ENCODE results near the gene NLRP6.
"Not testable (repeated sequence)": the region's sequence is repeated elsewhere in the genome, so short reads cannot be mapped to it uniquely, and the experiment has no call there.

Gene NLRP6

DNA sequence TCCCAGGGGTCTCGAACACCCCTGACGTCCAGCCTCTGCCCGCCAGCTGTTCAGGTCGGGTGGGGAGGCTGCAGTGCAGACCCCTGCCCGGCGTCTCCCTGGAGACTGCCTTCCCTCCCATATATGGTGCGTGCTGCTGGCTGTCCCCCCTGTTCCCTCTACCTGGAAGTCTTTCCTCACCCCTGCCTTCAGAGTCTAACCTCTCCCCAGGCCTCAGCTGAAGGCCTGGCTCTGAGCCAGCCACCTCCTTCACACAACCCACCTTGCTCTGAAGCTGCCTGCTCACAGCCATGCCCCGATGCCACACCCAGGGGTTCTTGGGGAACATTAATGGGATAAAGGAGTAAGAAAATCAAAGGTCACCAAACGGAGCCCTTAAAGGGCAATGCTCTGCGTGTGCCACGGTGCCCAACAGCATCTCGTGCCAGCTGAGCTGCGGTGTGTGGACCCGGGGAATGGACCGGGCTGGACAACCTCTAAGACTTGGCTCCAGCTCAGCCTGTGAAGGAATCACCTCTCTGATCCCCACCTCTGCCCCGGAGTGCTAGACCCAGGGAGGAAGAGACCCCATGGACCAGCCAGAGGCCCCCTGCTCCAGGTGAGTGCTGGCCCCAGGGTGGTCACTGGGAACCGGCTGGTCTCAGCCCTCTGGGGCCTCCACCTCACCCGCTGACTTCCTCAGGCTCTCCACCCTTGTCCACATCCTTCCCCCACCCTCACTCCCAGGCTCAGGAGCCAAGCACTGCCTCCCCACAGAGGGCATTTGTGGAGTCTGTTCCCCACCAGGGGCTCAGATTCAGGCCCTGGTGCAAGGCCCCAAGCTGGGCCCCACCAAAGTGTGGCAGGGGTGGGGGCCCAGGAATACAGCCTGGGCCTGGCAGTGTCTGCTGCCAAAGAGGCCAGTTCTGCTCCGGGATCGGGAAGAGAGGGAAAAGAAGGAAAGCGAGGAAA is at the start of gene NLRP6:
Gene NLRP6, plus strand, starts transcription at position 407 of the 951 bp plus-strand sequence. Its CDS starts 163 bp downstream, at position 570.
- no peak for DNase-seq (ENCODE audit: low read depth)

DNA sequence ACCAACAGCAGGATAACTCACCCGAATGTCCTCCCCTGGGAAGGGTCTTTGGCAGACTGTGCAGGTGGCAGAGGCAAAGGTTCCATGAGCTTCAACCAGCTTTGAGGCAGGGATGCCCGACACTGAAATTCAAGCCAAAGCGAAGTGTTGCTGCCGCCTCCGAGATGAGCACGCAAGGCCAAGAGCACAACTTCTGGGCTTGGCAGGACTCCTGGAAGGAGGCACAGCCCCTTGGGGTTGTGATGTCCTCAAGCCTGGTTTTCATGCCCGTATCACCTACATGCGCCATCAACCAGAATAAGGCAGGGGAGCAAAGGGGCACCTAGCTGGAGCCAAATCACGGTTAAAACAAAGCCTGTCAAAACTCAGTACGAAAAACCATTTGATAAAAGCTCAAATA is 47.8 kb upstream of the NLRP6 start:
- DNase-seq (ENCODE audit: low read depth): no peak

DNA sequence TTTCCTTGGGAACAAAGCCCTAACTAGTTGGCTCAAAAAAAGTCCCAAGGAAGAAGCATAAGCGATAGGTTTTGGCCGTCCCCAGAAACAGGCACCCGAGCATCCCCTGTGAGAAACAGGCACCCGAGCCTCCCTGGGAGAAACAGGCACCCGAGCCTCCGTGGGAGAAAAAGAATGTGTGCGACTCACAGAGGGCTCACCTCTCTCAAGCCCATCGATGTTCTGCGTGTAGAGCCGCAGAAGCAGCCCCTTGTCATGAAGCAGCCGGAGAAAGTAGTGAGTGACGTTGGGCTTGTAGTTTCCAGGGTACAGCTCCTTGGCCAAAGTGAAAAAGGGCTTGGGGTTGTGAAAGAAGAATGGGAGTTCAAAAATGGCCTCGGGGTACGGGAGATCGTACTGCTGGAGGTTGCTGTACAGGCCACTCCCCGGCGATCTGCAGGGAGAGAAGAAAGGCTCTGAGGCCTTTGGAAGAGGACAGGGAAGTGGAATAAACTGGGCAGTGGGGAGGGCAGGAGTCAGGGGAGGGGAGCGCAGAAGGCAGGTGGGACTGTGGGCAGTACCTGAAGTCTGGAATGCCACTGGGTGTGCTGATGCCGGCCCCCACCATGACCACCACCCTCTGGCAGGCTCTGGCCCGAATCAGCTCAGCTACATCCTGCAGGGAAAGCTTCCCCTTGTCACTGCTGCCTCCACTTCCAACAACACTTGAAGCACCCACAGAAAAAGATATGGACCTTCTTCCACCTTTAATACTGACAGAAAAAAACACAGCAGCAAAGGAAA is 45.2 kb upstream of the NLRP6 start:
- DNase-seq (ENCODE audit: low read depth): no peak

DNA sequence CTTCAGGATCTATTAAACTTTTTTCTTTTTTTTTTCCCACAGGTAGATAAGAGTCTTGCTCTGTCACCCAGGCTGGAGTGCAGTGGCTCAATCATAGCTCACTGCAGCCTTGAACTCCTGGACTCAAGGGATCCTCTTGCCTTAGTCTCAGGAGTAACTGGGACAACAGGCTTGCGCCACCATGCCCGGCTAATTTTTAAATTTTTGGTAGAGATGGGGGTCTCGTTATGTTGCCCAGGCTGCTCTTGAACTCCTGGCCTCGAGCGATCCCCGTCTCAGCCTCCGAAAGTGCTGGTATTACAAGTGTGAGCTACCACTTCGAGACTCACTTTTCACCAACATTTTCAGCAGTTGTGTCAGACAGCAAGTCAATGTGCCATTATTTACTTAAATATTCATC is 43.0 kb upstream of the NLRP6 start:
- no peak for DNase-seq (ENCODE audit: low read depth)

DNA sequence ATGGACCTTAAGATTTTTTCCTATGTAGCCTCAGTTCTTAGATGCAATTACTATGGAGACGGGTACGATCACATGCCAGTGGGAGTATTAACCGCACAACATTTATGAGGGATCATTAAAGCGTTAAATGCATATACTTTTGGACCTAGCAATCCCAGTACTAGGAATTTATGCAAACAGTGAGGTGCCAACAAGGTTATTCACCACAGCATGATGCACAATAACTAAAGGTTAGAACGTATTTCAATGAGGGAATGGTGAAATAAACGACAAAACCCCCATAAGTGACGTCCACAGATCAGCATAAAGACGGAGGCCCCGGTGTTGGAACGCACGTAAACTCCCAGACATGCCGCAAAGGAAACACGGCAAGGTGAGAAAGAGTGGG is 42.6 kb upstream of the NLRP6 start:
- no peak for DNase-seq (ENCODE audit: low read depth)

DNA sequence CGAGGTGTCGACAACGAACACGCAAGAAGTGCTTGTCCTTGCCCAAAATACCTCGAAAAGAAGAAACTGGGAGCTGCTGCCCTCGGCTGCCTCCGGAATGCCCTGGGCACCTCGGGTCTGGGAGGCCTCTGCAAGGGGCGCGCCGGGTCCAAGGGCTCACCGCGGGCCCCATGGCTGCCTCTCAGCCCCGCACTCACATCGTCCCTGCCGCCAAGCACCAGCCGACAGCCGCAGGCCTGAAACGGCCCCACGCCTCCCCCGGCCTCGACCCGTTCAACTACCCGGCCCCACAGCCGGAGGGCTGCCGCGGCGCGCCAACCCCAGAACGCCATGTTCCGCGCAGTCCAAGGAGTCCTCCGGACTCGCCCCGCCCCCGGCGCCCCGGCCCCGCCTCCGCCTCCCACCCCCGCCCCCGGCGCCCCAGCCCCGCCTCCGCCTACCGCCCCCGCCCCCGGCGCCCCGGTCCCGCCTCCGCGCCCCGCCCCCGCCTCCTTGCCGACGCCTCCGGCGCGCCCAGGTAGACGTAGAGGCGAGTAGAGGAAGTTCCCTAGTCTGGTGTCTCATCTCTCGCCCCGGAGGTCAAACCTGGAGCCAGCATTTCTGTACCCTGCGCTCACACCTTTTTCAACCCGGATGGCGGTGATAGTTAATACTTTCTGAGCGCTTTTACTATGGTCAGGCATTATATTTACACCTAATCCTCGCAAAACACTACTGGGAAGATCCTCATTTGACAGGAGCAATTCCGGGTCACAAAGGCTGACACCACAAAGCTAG is 42.0 kb upstream of the NLRP6 start, which contains the start of gene SIRT3:
Gene SIRT3, minus strand, starts transcription at position 346 of the 777 bp plus-strand sequence. Its CDS starts 14 bp downstream, at position 332.
- peak; percentile 48 for DNase-seq (ENCODE audit: low read depth)

DNA sequence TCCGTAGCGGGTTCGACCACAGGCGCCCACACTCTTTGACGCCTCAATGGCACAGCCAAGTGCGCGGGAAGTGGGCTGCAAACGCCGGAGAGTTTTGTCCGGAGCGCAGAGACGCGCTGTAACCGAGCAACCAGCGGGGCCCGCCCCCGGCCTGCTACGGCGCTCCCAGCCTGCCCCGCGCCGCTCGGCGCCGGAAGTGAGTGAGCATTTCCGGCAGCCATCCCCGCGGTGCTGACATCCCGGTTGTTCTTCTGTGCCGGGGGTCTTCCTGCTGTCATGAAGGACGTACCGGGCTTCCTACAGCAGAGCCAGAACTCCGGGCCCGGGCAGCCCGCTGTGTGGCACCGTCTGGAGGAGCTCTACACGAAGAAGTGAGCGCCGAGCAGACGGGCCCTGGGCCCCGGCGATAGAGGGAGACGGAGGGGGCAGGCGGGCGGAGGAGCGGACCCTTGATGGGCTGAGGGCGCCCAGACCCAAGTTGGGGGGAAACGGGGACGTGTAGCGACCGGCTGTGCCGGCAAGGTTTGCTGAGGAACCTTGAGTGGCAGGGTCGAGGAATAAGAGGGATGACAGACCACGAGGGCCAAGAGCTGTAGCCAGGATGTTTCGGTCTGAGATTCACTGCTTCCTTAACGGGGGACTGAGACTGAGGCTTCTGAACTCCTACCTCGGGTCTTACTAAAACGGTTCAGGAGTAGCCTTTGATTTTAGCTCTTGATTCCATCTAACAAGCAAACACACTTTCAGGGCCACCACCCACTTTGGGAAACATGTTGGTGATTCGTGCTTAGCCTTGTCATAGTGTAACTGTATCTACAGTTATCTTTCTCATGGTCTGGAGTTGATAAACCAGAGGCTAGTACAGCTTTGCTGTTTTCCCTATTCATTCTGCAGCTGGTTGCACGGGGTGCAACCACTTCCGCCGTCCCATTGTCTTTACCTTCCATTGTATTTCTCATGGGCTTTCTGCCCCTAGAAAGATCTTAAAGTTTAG is 41.1 kb upstream of the NLRP6 start, which contains the start of gene PSMD13:
Gene PSMD13, plus strand, starts transcription at position 203 of the 994 bp plus-strand sequence. Its CDS starts 74 bp downstream, at position 277.
- peak; percentile 61 for DNase-seq (ENCODE audit: low read depth)

DNA sequence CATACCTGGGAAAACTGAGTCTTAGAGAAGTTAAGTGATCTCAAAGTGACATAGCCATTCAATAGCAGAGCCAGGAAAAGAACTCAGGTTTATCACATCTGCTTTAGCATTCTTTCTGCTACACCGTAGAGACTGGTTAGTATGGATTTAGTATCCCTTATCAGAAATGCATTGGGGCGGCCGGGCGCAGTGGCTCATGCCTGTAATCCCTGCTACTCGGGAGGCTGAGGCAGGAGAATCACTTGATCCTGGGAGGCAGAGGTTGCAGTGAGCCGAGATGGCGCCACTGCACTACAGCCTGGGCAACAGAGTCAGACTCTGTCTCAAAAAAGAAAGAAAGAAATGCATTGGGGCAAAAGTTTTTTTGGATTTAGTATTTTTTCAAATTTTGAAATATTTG is 39.9 kb upstream of the NLRP6 start:
- DNase-seq (ENCODE audit: low read depth): not testable (repeated sequence)

DNA sequence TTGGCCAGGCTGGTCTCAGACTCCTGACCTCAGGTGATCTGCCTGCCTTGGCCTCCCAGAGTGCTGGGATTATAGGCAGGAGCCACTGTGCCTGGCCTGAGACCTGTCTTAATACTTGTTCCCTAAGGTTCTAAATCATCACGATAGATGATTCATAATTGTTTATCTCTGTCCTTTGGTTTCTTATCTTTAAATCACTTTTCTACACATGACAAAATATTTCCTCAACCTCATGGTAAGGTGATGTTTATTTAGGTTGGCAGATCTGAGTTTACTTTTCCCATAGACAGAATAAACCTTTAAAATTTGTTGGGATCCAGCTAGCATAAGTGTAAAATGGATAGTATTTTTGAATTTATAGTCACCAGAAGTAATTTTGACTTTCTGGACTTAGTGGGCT is 37.9 kb upstream of the NLRP6 start:
- DNase-seq (ENCODE audit: low read depth): no peak

DNA sequence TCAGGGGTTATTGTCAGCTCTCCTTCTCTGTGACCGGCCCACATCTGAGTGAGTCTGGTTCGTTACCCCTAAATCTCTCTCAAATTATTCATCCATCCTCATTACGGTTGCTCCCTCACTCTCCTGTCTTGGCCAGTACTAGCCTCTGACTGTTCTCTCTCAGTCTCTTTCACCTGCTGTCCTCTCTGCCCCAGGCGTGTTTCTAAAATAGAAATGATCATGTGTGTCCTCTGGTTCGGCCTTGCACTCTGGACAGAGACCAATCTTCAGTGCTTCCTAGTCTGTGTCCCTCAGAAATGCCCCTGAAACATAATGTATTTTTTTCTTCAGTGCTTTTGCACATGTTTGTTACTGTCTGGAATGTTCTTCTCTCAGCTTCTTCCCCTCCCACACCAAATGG is 36.6 kb upstream of the NLRP6 start:
- no peak for DNase-seq (ENCODE audit: low read depth)

DNA sequence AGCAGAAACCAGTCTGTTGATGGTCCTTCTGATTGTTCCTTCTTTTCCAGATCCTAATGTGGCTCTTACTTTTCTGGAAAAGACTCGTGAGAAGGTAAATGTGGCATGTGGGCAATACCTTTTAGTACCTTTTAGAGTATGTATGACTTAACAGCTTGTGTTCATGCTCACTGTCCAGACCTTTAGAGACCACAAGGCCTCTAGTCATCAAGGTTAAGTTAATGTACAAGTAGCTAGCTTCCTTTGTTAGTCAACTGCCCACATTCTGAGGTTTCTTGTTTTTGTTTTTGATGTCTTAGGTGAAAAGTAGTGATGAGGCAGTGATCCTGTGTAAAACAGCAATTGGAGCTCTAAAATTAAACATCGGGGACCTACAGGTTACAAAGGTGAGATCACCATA is 33.8 kb upstream of the NLRP6 start:
- DNase-seq (ENCODE audit: low read depth): no peak

DNA sequence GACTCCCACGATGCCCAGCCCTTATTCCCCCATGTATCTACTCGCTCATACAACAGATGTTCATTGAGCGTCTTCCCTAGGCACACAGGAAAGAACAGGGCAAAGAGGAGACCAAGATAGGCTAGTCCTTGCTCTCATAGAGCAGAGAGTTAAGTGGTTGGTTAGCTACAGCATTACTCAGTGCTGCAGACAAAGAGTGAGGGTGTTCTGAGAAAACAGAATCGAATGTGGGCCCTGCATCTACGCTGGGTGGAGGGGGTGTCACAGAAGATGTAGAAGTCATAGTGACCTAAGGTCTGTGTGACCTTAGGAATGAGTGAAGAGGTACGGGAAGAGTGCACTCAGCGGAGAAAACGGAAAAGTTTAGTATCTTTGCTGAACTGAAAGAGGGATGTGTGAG is 29.1 kb upstream of the NLRP6 start:
- DNase-seq (ENCODE audit: low read depth): no peak

DNA sequence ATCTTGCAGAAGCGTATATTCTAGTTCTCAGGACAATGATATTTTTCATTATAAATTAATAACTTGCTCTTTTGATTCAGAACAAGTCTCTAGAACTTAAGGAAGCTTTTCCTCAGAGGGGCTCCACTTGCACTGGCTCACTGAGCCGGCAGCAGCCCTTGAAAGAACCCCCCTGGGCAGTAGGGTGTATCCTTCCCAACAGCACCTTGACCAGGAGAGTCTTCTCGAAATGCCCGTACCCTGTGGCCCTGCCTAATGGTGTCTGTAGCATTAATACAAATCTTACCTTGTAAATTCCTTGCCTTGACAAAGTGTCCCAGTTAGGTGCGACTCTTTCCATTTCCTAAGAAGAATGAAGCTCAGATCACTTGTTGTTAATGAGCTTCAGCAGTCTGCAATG is 27.9 kb upstream of the NLRP6 start:
- no peak for DNase-seq (ENCODE audit: low read depth)

DNA sequence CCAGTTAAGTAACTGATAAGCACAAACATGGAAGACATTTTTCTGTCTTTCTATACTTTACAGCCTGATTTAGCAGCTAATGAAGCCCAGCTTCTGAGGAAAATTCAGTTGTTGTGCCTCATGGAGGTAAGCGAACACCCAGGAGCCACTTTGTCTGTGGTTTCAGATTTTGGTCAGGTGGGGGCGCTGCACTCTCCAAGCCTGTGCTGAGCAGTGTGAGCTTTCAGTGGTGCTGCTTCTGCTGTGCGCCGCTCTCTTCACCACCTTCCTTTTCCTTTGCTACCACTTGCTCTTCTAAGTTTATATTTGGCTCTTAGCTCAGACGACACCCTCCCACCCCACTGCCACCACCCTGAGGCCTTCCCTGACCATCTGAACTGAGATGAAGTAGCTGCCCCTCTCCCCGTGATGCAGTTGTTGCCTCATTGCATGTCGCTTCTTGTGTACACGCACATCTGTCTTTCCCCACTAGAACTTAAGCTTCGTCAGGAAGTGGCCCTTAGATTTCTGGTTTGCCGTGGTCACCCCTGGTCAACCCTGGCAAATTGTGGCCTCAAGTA is 27.4 kb upstream of the NLRP6 start:
- peak; percentile 27 for DNase-seq (ENCODE audit: low read depth)

DNA sequence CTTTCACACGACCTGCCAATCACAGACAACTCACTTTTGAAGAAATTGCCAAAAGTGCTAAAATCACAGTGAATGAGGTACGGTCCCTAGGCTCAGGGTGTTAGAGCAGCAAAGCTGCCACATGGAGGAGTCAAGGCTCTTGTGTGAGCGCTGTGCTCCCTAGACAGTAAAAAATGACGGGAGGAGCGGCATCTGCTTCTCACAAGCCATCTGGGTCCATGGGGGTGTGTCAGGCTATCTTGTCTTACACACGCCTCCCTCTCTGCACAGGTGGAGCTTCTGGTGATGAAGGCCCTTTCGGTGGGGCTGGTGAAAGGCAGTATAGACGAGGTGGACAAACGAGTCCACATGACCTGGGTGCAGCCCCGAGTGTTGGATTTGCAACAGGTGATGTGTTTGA is 26.7 kb upstream of the NLRP6 start:
- no peak for DNase-seq (ENCODE audit: low read depth)

DNA sequence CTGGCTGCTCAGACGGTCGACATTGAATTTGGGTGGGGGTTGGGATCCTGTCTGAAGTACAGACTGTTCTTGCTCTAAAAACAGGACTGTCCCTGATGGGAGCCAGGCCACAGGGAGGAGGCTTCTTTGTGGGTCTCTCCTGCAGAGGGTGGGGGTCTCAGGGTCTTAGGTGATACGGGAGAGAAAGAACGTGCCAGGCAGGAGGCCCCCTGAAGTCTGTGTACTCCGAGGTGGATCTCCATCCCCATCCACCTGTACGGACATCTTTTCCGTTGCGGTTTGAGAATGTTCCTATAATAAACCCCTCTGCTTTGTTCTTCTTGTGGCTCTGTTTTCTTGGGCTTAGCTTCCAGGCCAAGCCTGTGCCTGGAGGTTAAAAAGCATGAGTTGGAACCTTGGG is 25.5 kb upstream of the NLRP6 start:
- DNase-seq (ENCODE audit: low read depth): no peak

DNA sequence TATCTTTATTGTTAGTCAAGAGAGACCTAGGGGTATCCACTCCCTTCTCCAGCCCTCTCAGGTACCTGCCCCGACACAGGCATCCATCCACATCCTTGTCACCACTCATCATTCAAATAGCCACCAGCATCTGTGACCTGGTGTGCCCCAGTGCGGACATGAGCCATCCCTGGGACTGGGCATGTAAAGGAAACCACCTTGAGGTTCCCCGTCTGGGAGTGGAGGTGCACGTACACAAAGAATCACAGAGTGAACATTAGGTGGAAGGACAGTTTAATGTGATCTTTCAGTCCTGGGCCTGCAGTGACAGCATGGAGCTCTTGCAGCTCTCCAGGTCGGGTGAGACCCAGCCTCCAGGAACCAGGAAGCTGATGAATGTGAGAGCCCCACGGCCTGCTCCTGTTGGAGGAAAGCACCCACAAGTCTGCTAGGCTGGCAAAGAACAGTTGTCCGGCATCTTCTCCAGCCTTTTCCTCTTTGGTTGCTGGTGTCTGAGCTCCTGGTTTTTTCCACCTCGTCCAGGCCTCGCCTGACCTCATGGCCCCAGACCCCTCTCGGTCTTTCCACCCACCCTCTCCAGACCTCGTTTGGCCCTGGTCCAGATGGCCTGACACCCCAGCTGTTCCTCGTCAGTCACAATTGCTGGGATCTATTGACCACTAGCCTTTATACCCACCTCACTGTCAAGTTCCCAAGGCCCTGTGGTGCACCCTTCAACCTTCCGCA is 24.9 kb upstream of the NLRP6 start:
- DNase-seq (ENCODE audit: low read depth): no peak

DNA sequence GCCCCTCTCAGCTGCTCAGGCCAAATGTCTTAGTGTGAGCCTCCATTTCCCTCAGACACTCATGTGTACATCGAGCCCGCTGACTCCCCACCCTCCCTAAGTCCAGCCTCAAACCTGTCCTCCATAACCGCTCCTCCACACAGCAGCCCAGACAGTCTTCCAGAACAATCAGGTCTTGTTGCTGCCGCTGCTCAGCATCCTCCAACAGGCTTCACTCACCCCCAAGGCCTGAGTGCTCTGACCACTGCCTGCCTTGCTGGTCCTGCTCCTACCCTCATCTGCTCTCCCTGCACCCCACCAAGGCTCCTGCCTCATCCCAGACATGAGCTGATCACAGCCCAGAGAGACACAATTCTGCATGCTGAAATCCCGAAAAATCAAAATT is 24.3 kb upstream of the NLRP6 start:
- no peak for DNase-seq (ENCODE audit: low read depth)

DNA sequence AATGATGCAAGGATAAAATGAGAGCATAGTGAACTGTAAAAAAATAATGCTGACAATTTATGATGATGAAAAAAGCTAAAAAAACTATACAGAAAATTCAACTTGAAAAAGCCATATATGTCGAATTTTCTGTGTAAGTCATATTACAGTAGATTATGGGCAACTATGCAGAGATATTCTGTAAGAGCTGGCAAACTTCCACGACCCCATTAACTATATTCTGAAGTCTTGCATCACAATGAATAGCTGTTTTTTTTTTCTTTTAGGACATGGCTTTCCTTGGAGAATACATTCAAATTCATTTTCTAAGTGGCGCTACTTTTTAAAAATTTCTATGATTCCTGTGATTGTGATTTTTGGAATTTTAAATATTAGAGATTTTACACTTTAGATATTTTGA is 23.0 kb upstream of the NLRP6 start:
- no peak for DNase-seq (ENCODE audit: low read depth)

DNA sequence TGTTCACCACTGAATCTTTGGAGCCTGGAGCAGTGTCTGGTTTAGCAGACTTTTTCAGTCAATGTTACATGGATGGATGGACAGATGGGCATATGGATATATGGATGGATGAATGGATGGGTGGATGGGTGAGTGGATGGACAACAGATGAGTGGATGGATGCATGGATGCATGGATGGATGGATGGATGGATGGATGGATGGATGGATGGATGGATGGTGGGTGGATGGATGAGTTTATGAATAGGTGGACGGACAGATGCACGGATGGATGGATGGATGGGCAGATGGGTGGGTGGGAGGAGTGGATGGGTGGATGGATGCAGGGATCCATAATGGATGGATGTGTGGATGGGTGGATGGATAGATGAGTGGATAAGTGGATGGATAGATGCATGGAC is 22.4 kb upstream of the NLRP6 start:
- no peak for DNase-seq (ENCODE audit: low read depth)
